ENCODE data around the gene HLA-A. TPM values are rescaled to one million over a fixed set of nuclear protein-coding genes. Genes with fewer than 3 reads are reported as not detected.
"Not testable (repeated sequence)": the region's sequence is repeated elsewhere in the genome, so short reads cannot be mapped to it uniquely, and the experiment has no call there.

The HLA-A gene
- total RNA-seq, 1 donor from 2014 or later: 222 TPM

- DNase-seq (no peak), ATAC-seq (ENCODE audit: poor library complexity) (no peak)
- intact Hi-C loops (cut with DNase I): loop anchor here (10.0 kb wide), 1 partner anchor 47 kb away; no protein-coding TSS in a partner anchor
Measured at GRCh38 chr6:29927841-29928388, 14.4 kb upstream of the HLA-A start.

GRCh38 chr6:29930047-29930446, 12.3 kb upstream of the HLA-A start:
- DNase-seq; ATAC-seq (ENCODE audit: poor library complexity); intact Hi-C loops (cut with DNase I): not testable (repeated sequence)

- DNase-seq (no peak), ATAC-seq (ENCODE audit: poor library complexity) (no peak)
- intact Hi-C loops (cut with DNase I): no loop called here
Measured at GRCh38 chr6:29933955-29934354, 8.4 kb upstream of the HLA-A start.

- ATAC-seq (ENCODE audit: poor library complexity) (no peak), DNase-seq (no peak)
- intact Hi-C loops (cut with DNase I): no loop called here
Measured at GRCh38 chr6:29935273-29935955, 6.9 kb upstream of the HLA-A start.

GRCh38 chr6:29938746-29939508, 3.4 kb upstream of the HLA-A start:
- intact Hi-C loops (cut with DNase I): no loop called here
- DNase-seq (no peak), ATAC-seq (ENCODE audit: poor library complexity) (no peak)

- no peak for DNase-seq
- no peak for ATAC-seq (ENCODE audit: poor library complexity)
- intact Hi-C loops (cut with DNase I): no loop called here
Measured at GRCh38 chr6:29941016-29941415, 1.3 kb upstream of the HLA-A start.

GRCh38 chr6:29941471-29941870, 861 bp upstream of the HLA-A start:
- intact Hi-C loops (cut with DNase I): no loop called here
- ATAC-seq (ENCODE audit: poor library complexity) (no peak), DNase-seq (no peak)

- intact Hi-C loops (cut with DNase I): no loop called here
- DNase-seq (no peak), ATAC-seq (ENCODE audit: poor library complexity) (peak; percentile 44)
Measured at GRCh38 chr6:29941916-29942274, 437 bp upstream of the HLA-A start.

- intact Hi-C loops (cut with DNase I): no loop called here
- no peak for DNase-seq
Measured at GRCh38 chr6:29943053-29943966, 978 bp downstream of the HLA-A start.

GRCh38 chr6:29945281-29945820, 3.0 kb downstream of the HLA-A start:
- ATAC-seq (ENCODE audit: poor library complexity) (no peak), DNase-seq (no peak)
- intact Hi-C loops (cut with DNase I): no loop called here

More at GRCh38 chr6:29943053-29943966, 978 bp downstream of the HLA-A start:
- peak; percentile 1 for ATAC-seq (ENCODE audit: poor library complexity)

- ATAC-seq (ENCODE audit: poor library complexity) (no peak), DNase-seq (no peak)
- intact Hi-C loops (cut with DNase I): no loop called here
Measured at GRCh38 chr6:29946223-29947076, 4.1 kb downstream of the HLA-A start.

GRCh38 chr6:29947077-29947980, 5.0 kb downstream of the HLA-A start:
- DNase-seq (no peak), ATAC-seq (ENCODE audit: poor library complexity) (no peak)
- intact Hi-C loops (cut with DNase I): no loop called here

- DNase-seq (no peak), ATAC-seq (ENCODE audit: poor library complexity) (no peak)
- intact Hi-C loops (cut with DNase I): no loop called here
Measured at GRCh38 chr6:29948277-29948676, 5.9 kb downstream of the HLA-A start.

- DNase-seq (no peak), ATAC-seq (ENCODE audit: poor library complexity) (no peak)
- intact Hi-C loops (cut with DNase I): no loop called here
Measured at GRCh38 chr6:29949934-29950333, 7.6 kb downstream of the HLA-A start.

- ATAC-seq (ENCODE audit: poor library complexity): peak; percentile 61
- intact Hi-C loops (cut with DNase I): no loop called here
Measured at GRCh38 chr6:29951882-29952281, 9.6 kb downstream of the HLA-A start.

GRCh38 chr6:29953001-29953441, 10.7 kb downstream of the HLA-A start:
- ATAC-seq (ENCODE audit: poor library complexity): peak; percentile 76
- no peak for DNase-seq

More at GRCh38 chr6:29951882-29952281, 9.6 kb downstream of the HLA-A start:
- no peak for DNase-seq

GRCh38 chr6:29953686-29954085, 11.4 kb downstream of the HLA-A start:
- intact Hi-C loops (cut with DNase I): no loop called here
- ATAC-seq (ENCODE audit: poor library complexity): no peak
- DNase-seq: no peak

More at GRCh38 chr6:29953001-29953441, 10.7 kb downstream of the HLA-A start:
- intact Hi-C loops (cut with DNase I): no loop called here

All from Right ventricle myocardium superior (tissue), 1 donor.